ENCODE measurements around the gene ZNRF3.

DNA sequence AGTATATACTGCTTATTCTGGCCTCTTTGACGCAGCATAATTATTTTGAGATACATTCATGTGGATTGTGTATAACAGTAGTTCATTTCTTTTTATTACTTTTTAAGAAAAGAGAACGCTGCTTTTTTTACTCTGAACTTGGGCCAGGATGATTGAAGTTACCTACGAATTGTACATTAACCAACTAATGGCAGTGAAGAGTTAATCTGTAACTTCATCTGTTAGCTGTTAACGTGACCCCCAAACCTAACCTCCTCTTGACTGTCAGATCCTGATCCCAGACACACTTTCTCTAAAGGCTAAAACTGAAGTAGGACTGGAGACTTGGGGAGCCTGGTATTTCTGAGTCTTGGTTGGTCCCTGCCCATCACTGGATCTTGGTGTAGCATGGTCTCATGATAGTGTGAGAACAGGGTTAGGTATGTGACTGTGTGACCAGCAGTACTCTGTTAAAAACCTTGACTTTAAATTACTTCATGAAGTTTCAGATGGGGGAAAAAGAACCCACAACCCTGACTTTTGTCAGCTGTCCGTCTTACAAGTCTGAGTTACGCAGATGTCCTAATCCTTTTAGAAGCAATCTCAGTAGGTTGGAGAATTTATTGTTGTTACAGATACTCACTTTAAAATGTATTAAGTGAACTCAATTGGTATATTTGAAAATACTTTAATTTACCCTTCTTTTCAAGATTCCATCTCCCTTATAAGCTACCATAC is 138.9 kb downstream of the ZNRF3 start:
- TF ChIP-seq EZH2 (IDR thresholded peaks at IDR 0.05; ENCODE audit: borderline replicate concordance, low read length): no peak
- TF ChIP-seq, protein P1, sequence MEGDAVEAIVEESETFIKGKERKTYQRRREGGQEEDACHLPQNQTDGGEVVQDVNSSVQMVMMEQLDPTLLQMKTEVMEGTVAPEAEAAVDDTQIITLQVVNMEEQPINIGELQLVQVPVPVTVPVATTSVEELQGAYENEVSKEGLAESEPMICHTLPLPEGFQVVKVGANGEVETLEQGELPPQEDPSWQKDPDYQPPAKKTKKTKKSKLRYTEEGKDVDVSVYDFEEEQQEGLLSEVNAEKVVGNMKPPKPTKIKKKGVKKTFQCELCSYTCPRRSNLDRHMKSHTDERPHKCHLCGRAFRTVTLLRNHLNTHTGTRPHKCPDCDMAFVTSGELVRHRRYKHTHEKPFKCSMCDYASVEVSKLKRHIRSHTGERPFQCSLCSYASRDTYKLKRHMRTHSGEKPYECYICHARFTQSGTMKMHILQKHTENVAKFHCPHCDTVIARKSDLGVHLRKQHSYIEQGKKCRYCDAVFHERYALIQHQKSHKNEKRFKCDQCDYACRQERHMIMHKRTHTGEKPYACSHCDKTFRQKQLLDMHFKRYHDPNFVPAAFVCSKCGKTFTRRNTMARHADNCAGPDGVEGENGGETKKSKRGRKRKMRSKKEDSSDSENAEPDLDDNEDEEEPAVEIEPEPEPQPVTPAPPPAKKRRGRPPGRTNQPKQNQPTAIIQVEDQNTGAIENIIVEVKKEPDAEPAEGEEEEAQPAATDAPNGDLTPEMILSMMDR (conservative IDR thresholded peaks at IDR 0.05 in 1 of 2, IDR thresholded peaks at IDR 0.05 in 1 of 2; ENCODE audit: extremely low read depth in 1 of 2, insufficient read depth in 1 of 2, low read depth in 1 of 2, low read length in 2 of 2): no peak
